OCI-LY1 (cell line): Measurements from ENCODE around the gene SLC6A18.

Experiments used
- CTCF ChIP-seq: fragments of 200-600 bp; sonication (generic), shearing (Covaris generic); IDR thresholded peaks from 2 replicates; pipeline ENCODE4 v1.5.1; 2017; ENCODE audit warnings: mild to moderate bottlenecking, antibody characterized with exemption, low read length, moderate library complexity, mixed read lengths
- EZH2 ChIP-seq: fragments of 200-600 bp; sonication (generic), shearing (Covaris generic); IDR thresholded peaks from 2 replicates; pipeline ENCODE4 v1.8.0; 2017; ENCODE audit warnings: borderline replicate concordance, mixed run types, mild to moderate bottlenecking, antibody characterized with exemption, low read length, moderate library complexity, mixed read lengths

- TF ChIP-seq CTCF (no peak), EZH2 (no peak)
These were observed 43.5 kb upstream of the SLC6A18 start for GRCh38 chr5:1181451-1182359.
